GM18909 (cell line): Measurements from ENCODE around the gene MYO9A.

Source experiments
- ATAC-seq: cut with Tn5 transposase; IDR thresholded peaks from one replicate; pipeline ENCODE4 v1.9.1; 2021; ENCODE audit warnings: mild to moderate bottlenecking; ENCODE audit not compliant: unreplicated experiment, poor library complexity

The MYO9A gene

GRCh38 chr15:72118017-72118978 is at the start of gene MYO9A, which contains the start of gene SENP8:
TSS of gene MYO9A (minus strand) at chr15:72118150. CDS start at chr15:72046563, 71,587 bp downstream.
TSS of gene SENP8 (plus strand) at chr15:72118403. CDS start at chr15:72139624, 21,221 bp downstream.
- ATAC-seq, result peak; percentile 74

GRCh38 chr15:72167445-72167844 is 49.5 kb upstream of the MYO9A start:
- no peak for ATAC-seq

- no peak for ATAC-seq
Measured at GRCh38 chr15:72166716-72167417, 48.9 kb upstream of the MYO9A start.

- ATAC-seq, result no peak
Measured at GRCh38 chr15:72163719-72164118, 45.8 kb upstream of the MYO9A start.

- no peak for ATAC-seq
Measured at GRCh38 chr15:72162569-72162968, 44.6 kb upstream of the MYO9A start.

- ATAC-seq, result no peak
Measured at GRCh38 chr15:72161361-72162132, 43.6 kb upstream of the MYO9A start.

GRCh38 chr15:72160696-72161245 is 42.8 kb upstream of the MYO9A start:
- ATAC-seq, result no peak

GRCh38 chr15:72156928-72157327 is 39.0 kb upstream of the MYO9A start:
- no peak for ATAC-seq

GRCh38 chr15:72155635-72156616 is 38.0 kb upstream of the MYO9A start:
- peak; percentile 48 for ATAC-seq

GRCh38 chr15:72155003-72155621 is 37.2 kb upstream of the MYO9A start:
- no peak for ATAC-seq

GRCh38 chr15:72154316-72154715 is 36.4 kb upstream of the MYO9A start:
- ATAC-seq, result no peak

- no peak for ATAC-seq
Measured at GRCh38 chr15:72153269-72154000, 35.5 kb upstream of the MYO9A start.

- ATAC-seq, result no peak
Measured at GRCh38 chr15:72147418-72147817, 29.5 kb upstream of the MYO9A start.

GRCh38 chr15:72146934-72147333 is 29.0 kb upstream of the MYO9A start:
- ATAC-seq, result no peak

GRCh38 chr15:72146221-72146620 is 28.3 kb upstream of the MYO9A start:
- ATAC-seq, result no peak

GRCh38 chr15:72141171-72142084 is 23.5 kb upstream of the MYO9A start:
- peak; percentile 100 for ATAC-seq

GRCh38 chr15:72140088-72140487 is 22.1 kb upstream of the MYO9A start:
- no peak for ATAC-seq
